CD4-positive, alpha-beta T cell treated with Interleukin-6 at 100 ng/mL for 8 hours (primary cell): Measurements from ENCODE around the gene AP4S1.
"Not testable (repeated sequence)": the region's sequence is repeated elsewhere in the genome, so short reads cannot be mapped to it uniquely, and the experiment has no call there.

ENCODE experiments used
- DNase-seq: peaks from one replicate; pipeline ENCODE4 v3.0.0-alpha.2; 2020; ENCODE audit warnings: mixed read lengths, low spot score

Gene AP4S1

DNA sequence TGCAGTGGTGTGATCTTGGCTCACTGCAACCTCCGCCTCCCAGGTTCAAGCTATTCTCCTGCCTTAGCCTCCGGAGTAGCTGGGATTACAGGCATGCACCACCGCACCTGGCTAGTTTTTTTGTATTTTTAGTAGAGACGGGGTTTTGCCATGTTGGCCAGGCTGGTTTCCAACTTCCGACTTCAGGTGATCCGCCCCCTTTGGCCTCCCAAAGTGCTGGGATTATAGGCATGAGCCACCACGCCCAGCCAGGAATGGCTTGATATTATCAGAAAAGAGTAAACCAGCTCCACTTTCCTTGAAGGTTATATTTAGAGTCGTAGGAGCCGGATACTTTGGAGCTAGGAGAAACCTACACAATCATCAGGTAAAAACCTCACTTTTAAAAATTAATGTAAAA is 61.0 kb downstream of the AP4S1 start:
- not testable (repeated sequence) for DNase-seq

DNA sequence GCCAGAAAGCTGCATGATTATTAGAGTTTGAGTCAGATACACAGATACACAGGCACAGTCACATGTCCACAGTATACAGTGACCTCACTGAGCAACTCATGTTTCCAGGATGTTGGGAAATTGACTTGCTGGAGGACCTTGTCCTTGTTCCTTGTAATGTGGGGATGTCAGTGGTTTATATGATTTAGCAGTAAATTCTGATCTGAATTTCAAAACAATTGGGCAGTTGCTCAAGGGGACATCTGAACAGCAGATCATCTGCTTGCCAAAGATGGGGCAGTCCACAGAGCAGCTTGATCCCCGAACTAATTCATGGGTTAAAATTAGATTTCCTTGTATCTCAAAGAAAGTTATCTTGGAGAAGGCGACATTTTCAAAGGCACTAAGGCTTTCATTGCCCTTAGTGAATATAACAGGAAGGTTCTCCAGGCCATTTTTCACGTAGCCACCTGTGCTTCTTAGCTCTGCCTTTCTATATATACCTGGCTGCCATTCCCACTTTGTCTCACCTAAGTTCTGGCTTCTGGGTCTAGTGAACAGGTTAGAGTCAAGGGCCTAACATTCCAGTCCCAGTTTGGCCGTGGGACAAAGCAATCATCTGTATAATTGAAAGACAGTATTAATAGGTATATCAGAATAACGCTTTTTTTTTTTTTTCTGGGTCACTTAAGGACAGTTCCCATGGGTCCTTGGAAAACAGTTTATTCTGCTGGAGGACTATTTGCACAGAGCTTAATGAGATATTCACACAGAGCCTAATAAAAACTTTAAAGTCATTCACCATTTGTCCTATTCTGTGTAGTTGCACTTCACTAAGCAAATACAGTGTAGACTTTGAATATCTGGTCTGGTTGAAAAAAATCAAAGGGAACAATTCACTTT is 65.7 kb downstream of the AP4S1 start:
- DNase-seq, result no peak

DNA sequence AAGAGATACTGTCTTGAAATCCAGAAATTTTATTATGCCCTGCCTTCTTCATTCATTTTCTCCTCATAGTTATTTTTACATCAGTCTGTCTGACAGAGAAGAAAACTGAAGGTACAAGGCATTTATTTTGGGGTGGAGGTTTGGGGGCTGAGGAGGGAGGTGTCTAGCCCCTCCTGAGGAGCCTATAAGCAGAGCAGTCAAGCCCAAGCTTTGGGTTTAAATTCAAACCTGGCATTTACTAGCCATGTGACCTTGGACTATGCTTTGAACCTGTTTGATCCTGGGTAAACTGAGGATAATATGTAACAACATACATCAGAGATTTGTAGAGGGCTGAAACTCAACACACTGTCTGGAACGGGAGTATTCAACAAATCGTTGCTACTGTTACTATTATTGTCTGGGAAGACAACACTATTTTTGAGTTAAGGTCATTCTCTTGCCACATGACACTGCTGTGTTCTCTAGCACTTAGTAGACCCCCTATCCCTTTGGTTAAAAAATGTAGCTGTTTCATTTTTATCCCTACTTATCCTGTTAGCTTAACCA is 66.8 kb downstream of the AP4S1 start:
- DNase-seq, result no peak

DNA sequence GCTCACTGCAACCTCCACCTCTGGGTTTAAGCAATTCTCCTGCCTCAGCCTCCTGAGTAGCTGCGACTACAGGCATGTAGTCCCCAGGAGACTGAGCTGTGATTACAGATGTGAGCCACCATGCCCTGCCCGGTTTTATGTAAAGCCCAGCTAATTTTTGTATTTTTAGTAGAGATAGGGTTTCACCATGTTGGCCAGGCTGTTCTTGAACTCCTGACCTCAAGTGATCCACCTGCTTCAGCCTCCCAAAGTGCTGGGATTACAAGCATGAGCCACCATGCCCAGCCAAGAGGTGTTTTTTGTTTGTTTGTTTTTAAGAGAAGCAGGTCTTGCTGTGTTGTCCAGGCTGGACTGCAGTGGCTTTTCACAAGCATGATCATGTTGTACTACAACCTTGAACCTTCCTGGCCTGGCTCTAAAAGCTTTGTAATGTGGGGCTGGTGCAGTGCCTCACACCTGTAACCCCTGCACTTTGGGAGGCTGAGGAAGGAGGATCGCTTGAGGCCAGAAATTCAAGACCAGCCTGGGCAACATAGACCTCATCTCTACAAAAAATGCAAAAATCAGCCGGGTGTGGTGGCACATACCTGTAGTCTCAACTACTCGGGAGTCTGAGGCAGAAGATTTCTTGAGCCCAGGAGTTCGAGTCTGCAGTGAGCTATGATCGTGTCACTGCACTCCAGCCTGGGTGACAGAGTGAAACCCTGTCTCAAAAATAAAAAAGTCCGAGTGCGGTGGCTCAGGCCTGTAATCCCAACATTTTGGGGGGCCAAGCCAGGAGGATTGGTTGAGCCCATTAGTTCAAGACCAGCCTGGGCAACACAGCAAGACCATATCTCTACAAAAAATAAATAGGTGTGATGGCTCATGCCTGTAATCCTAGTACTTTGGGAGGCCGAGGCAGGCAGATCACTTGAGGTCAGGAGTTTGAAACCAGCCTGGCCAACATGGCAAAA is 68.7 kb downstream of the AP4S1 start:
- DNase-seq, result not testable (repeated sequence)

DNA sequence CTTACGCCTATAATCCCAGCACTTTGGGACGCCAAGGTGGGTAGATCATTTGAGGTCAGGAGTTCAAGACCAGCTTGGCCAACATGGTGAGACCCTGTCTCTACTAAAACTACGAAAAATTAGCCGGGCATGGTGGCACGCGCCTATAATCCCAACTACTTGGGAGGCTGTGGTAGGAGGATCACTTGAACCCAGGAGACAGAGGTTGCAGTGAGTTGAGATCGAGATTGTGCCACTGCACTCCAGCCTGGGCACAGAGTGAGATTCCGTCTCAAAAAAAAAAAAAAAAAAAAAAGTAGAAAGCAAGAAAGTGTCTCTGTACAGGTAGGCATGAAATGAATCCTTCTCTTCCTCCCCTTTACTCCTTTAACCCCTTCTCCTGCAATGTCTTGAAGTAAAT is 70.4 kb downstream of the AP4S1 start:
- not testable (repeated sequence) for DNase-seq

DNA sequence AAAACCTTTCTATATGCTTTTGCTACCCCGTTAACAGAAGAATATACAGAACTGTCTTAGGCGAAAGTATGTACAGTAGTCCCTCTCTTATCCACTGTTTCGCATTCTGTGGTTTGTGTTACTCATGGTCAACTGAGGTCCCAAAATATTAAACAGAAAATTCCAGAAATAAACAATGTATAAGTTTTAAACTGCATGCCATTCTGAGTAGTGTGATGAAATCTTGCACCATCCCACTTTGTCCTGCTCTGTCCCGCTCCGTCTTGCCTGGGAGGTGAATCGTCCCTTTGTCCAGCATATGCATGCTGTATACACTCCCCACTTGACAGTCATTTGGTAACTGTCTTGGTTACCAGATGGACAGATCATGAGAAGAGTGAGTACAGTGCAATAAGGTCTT is 70.8 kb downstream of the AP4S1 start:
- DNase-seq, result no peak

DNA sequence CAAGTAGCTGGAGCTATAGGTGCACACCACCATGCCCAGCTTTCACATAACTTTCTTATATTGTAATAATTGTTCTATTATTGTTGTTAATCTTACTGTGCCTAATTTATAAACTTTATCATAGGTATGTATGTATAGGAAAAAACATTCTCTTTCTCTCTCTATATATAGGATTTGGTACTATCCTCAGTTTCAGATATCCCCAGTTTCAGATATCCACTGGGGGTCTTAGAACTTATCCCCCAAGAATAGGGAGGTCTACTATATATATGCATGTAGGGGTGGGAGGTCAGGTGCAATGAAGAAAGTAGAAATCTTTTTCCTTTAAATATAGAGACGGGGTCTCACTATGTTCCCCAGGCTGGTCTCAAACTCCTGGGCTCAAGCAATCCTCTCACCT is 71.6 kb downstream of the AP4S1 start:
- no peak for DNase-seq

DNA sequence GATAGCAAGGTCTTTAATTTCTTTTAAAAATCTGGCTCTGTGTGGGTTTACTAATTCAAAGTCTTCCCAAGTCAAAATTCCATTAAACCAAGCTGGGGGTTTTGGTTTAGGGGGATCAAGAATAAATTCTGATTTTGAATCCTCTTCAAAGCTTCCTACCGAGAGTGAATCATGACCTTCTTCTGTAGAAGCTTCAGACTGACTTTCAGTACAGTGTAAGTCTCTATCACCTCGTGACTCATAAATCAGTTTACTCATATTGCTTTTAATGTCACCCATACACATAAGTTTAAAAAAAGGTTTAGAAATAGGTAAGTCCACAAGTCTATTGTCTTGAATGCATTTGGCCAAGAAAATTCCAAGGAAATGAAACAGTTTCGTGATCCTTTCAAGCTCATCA is 81.3 kb downstream of the AP4S1 start:
- no peak for DNase-seq

DNA sequence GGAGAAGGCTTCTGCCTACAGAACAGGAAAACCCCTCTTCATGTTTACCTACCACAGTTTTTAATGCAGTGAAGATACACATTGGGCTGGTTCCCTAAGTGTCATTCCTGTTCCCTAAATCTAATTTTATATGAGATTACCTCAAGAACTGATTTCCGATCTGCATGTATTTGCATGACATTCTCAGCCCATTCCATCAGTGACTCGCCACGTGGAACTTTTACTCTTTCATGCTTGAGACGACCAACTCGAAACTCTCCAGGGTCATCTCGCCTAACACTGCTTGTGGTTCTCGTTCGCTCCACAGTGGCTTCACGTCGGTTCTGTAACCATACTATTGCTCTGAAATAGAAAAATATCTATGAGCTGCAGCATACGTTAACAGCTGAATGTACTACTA is 83.8 kb downstream of the AP4S1 start:
- DNase-seq, result no peak

DNA sequence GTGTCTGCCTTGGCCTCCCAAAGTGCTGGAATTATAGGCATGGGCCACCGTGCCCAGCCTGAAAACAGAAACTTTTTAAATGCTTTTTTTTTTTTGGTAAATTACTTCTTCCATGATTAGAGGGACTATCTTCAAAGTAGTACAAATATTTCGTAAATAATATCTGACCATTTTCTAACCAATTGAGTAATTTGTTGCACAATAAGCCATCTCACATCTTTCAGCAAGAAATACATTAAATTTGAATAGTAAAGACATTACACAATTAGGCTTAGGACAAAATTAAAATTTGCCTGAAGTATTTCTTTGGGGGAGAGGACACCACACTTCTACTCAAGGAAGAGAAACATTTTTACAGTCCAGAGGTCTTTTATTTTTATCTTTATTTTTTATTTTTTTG is 85.4 kb downstream of the AP4S1 start:
- no peak for DNase-seq

DNA sequence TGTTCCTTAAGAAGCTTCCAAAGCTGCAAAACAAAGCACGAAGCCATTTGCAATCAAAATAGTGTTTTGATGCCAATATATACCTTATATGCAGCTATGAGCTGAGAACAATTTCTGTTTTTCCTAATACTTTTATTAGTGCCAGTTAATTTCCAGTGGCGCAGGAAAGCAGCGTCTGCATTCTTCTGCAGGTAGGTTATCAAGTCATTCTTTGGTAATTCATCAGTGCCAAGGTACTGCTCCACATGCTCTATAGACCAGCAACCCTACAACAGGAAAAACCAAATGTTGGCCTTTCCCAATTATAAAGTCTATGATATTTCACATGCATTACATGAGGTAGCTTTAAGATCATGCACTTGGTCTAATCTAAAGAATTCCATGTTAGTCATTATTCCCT is 88.3 kb downstream of the AP4S1 start:
- no peak for DNase-seq

DNA sequence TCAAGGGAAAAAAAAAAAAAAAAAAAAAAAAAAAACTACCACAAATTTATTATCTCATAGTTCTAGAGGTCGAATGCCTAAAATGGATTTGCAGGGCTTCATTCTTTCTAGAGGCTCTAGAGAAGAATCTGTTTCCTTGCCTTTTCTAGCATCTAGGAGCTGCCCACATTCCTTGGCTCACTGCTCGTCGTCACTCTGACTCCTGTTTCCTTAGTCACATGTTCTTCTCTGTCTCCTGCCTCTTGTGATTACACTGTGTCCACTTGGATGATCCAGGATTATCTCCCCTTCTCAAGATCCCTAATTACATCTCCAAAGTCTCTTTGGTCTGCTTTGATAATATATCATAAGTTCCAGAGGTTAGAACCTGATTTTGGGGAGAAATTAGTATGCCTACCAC is 93.4 kb downstream of the AP4S1 start:
- DNase-seq, result no peak

DNA sequence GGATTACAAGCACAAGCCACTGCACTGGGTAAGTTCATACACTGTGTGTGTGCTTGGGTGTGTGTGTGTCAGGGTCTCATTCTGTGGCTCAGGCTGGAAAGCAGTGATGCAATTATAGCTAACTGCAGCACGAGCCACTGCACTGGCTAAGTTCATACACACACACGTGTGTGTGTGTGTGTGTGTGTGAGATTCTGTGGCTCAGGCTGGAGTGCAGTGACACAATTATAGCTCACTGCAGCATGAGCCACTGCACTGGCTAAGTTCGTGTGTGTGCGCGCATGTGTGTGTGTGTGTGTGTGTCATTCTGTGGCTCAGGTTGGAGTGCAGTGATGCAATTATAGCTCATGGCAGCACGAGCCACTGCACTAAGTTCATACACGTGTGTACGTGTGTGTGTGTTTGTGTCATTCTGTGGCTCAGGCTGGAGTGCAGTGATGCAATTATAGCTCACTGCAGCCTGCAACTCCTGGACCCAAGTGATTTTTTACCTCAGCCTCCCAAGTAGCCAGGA is 96.7 kb downstream of the AP4S1 start:
- no peak for DNase-seq

DNA sequence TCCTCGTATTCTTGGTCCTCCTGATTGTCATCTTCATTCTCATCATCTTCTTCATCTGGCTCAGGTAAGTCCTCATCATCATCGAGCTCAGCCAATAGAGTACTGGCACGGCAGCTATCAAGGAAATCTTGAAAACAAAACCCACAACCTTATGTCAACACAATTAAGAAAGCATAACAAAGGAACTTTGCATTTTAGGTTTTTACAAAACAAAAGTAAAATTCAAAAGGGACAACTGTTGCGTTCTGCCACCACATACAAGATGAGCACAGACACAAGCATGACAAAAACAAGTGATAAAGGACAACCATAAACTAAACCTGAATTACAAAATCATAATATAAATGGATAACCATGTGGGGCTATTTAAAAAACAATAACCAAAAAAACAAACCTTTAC is 97.5 kb downstream of the AP4S1 start:
- DNase-seq, result no peak

DNA sequence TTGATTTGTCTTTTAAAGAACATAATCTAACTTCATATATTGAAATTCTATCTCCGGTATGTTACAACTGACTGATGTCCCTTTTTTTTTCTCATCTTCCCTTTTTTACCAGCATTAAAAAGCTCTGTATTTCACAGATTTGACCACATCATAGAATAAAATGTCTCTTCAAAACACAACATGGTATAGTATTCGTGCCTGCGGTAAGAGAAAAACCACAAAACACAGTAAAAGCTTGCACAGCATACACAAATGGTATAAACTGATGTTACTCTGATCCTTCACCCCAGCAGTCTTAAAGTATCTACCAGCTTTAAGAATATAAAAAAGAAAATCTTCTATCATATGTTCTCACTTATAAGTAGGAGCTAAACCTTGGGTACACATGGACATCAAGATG is 98.7 kb downstream of the AP4S1 start:
- peak; percentile 63 for DNase-seq

DNA sequence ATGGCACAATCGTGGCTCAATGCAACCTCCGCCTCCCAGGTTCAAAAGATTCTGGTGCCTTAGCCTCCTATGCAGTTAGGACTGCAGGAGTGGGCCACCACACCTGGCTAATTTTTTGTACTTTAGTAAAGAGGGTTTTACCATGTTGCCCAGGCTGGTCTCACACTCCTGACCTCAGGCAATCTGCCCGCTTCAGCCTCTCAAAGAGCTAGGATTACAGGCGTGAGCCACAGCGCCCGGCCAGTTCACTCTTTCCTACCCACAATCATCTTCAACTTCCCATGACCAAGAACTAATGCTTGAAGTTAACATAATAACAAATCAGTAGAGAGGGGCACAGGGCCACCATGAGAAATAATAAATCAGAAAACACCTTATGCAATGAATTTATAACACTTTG is 99.8 kb downstream of the AP4S1 start:
- no peak for DNase-seq

DNA sequence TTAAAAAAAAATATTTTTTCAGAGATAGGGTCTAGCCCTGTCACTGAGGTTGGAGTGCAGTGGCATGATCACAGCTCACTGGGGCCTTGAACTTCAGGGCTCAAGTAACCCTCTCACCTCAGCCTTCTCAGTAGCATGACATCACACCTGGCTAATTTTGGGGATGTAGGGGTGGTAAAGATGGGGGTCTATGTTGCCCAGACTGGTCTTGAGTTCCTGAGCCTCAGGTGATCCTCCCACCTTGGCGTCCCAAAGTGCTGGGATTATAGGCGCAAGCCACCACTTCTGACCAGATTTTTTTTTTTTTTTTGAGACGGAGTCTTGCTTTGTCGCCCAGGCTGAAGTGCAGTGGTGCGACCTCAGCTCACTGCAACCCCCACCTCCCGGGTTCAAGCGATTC is 101.2 kb downstream of the AP4S1 start:
- DNase-seq, result no peak

DNA sequence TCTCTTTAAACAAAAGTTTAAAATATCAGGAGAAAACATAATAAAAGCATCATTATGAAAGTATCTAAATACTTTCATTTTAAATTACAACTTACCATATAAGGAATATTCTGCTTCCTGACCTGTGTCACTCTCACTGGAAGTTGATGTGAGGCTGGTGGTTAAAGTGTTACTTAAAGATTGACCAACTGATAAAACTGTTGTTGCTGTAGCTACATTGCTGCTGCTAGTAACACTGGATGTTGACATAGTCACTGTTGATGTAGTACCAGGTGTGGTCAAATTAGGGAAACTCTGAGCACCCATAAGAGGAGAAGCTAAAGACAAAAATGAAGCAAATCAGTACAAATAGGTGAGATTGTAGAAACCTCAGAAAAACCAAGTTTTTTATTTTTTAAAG is 102.2 kb downstream of the AP4S1 start:
- peak; percentile 62 for DNase-seq

DNA sequence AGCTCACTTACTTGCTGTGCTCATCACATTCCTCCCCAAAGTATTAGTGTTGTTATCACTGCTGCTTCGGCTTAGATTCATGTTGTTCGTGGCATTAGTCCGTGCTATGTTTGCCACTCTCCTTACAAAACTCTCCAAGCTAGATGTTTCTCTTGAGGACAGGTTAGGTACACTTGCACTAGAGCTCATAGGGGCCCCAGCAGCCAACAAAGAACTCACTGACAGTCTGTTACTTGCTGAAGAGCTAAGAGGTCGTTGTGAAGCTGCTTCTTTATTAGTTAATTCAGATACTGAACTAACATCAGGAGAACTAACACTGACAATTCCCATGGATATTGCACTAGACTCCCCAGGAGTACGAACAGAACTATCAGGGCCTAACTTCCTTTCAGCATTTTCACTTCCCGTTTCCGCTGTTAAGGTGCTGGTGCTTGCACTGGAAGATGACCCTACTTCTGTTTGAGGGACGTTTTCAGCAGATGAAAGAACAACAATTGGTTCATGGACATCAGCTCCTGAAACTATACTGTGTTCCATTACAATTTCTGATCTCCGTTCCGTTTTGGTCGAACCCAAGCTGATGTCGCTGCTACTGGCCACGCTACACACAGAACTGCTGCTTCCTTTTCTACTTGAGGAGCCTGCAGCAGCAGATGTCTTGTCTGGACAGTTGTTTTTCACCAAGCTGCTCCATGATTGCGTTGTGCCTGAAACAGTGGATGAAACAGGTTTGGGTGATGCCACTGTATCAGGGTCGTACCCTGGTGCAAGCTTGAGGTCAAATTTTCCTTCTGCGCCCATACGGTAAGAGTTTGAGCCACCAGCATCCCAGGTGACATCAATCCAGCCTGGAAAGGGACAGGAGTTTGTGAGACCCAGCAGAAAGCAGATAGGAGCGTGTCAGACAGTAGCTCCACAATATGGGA is 103.4 kb downstream of the AP4S1 start:
- DNase-seq, result no peak

DNA sequence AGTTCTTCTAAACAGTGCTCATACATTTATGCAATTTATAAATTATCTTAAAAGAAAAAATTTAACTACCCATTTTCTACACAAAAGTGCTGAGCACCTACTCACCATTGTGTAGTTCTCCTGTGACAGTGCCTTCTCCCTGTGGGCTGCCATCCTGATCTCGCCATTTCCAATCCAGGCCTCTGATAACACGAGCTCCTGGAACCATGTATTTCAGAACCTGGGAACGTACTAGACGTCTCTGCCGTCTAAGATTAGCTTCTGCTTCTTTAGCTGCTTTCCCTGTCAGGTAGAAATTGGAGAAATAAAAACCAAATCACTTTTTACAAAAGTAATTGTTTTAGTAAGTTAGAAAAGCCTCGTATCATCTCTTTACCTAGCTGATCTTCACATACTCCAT is 107.7 kb downstream of the AP4S1 start:
- no peak for DNase-seq

DNA sequence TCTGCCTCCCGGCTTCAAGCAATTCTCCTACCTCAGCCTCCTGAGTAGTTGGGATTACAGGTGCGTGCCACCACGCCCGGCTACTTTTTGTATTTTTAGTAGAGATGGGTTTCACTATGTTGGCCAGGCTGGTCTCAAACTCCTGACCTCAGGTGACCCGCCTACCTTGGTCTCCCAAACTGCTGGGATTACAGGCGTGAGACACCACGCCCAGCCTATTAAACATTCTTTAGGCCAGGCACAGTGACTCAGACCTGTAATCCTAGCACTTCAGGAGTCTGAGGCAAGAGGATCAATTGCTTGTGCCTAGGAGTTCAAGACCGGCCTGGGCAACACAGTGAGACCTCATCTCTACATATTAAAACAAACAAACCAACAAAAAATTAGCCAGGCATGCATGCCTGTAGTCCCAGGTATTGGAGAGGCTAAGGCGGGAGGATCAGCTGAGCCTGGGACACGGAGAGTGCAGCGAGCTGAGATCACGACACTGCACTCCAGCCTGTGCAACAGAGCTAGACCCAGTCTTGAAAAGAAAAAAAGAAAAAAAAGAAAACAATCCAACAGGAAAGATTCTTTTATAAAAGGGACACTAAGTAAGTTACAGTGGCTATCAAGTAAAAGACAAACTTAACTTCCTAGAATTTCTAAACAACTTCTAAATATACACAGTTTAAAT is 111.9 kb downstream of the AP4S1 start:
- no peak for DNase-seq
